GM12875 (cell line): ENCODE data around the gene SLC44A1.

ENCODE experiments used
- H3K4me3 ChIP-seq: one replicate; pipeline ENCODE4 v1.5.1; 2011; ENCODE audit warnings: low read depth, low read length, control low read depth
- TF ChIP-seq, protein P1 (sequence below): IDR thresholded peaks from 2 replicates; pipeline ENCODE4 v1.5.1; 2011; ENCODE audit warnings: low read depth, mild to moderate bottlenecking, control low read depth, inconsistent platforms, low read length, moderate library complexity, borderline replicate concordance; ENCODE audit not compliant: insufficient read depth

Gene SLC44A1

GRCh38 chr9:105320568-105320967 lies 76.1 kb downstream of the SLC44A1 start:
- no peak overlapping the region for H3K4me3 ChIP-seq
- TF ChIP-seq, protein P1, sequence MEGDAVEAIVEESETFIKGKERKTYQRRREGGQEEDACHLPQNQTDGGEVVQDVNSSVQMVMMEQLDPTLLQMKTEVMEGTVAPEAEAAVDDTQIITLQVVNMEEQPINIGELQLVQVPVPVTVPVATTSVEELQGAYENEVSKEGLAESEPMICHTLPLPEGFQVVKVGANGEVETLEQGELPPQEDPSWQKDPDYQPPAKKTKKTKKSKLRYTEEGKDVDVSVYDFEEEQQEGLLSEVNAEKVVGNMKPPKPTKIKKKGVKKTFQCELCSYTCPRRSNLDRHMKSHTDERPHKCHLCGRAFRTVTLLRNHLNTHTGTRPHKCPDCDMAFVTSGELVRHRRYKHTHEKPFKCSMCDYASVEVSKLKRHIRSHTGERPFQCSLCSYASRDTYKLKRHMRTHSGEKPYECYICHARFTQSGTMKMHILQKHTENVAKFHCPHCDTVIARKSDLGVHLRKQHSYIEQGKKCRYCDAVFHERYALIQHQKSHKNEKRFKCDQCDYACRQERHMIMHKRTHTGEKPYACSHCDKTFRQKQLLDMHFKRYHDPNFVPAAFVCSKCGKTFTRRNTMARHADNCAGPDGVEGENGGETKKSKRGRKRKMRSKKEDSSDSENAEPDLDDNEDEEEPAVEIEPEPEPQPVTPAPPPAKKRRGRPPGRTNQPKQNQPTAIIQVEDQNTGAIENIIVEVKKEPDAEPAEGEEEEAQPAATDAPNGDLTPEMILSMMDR: no peak

- TF ChIP-seq, protein P1: no peak
- no peak overlapping the region for H3K4me3 ChIP-seq
These were observed 83.8 kb downstream of the SLC44A1 start for GRCh38 chr9:105328296-105328695.

DNA sequence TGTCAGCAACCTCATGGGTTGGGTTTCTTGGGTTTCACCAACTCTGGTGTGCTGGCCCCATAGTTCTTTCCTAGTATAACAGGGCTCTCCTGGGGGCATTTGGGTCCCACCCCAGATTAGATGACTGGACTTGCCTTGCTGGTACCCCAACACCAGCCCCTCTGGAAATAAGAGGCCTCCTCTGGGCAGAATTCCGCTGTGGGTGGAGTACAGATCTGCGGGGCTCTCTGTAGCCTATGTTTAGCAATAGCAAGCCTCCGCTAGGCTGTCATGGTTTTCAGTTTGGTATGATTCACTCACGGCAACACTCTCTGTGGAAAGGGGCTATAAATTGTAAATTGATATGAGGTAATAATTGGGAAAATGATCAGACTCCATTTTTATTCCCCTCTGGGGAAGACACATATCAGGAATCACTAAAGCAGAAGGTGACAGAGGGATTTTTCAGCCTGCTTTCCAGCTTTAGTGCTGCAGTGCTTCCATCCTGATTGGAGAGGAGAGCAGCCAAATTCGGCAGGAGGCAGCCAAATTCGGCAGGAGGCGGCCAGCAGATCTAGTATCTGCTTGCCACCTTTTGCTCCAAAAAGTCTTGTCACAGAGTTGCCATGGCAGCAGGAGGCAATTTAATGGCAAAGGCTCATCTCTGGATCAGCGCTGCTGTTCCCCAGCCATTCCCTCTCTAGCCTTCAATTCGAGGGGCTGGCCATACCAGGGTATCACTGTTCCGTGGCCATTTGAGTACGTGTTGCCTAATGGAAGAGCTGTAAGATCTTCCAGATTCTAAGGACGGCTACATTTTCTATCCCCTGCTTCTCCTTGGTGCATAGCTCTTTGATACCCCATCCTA lies 84.6 kb downstream of the SLC44A1 start:
- no peak overlapping the region for H3K4me3 ChIP-seq
- TF ChIP-seq, protein P1: no peak

- TF ChIP-seq, protein P1: no peak
- H3K4me3 ChIP-seq: no peak overlapping the region
These were observed 85.2 kb downstream of the SLC44A1 start for GRCh38 chr9:105329719-105330062.

DNA sequence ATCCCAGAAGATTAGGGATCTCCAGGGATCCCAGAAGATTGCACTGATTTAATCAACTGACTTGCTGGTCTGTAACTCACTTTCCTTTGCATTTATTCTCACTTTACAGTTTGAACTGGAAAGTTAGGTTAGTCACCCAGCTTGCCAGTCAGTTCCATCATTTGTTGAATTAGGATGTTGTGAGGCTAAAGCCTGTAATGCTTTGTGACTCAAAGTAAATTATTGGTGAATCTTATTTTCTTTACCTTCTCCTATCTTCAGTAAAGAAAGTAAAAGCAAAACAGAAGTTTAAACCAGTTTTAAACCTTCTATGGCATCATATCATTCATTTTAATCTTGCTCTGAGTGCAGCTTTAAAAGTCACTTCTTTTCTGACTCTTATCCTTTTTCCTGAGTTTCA lies 85.8 kb downstream of the SLC44A1 start:
- no peak overlapping the region for H3K4me3 ChIP-seq
- TF ChIP-seq, protein P1: no peak

DNA sequence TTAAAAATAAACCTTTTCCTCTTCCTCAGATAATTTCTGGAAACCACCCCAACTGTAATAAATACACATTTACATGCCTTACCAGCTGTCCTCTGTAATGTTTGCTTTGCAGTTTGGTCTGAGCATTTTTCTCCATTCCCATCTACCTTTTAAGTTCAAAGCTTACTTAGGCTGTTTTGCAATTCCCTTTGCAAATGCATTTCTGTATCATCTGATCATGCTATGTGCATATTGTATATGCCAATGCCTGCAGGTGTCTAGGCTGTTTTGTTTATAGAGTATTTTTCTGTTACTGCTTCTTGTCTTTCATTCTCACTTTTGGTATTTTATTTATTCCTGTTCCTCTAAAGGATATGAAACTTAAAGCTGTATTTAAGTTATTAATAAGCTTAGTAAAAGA lies 86.3 kb downstream of the SLC44A1 start:
- TF ChIP-seq, protein P1: no peak
- H3K4me3 ChIP-seq: no peak overlapping the region

- TF ChIP-seq, protein P1: no peak
- H3K4me3 ChIP-seq: no peak overlapping the region
These were observed 86.7 kb downstream of the SLC44A1 start for GRCh38 chr9:105331160-105331559.
